HG03103 (cell line): ENCODE data around the gene UFSP2.

Experiments used
- ATAC-seq: cut with Tn5 transposase; IDR thresholded peaks from one replicate; pipeline ENCODE4 v1.9.1; 2021; ENCODE audit warnings: low read depth; ENCODE audit not compliant: unreplicated experiment

Gene UFSP2

DNA sequence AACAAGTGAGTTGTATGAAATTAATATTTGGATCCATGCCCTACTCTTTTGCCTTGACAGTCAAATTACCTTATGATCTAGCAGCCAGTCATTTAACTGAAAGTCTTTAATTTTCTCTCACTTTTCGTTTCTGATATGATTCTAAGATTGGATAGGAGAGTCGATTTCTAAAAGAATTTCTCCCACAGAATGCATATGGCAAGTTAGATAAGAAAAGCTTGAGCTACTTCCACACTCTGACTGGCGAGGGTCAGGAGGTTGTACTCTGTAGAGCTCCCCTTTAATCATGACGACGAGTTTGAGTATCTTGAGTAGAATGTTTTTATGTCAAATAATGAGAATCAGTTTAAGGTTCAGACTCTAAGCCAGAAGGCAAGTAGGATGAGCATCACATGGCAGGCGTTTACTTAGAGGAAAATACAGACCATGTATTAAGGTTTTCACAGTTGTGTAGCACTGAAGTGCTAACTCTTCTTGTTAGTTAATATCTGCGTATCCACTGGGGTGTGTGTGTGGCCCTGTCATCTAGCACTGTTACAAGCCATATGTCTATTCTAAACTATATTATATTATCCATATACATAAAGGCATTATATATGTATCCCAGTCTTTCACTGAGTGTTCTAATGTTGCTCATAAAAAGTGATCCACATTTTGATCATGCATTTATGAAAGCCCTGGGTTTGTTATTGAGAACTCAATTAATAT lies 67.9 kb downstream of the UFSP2 start:
- ATAC-seq = no peak

- no peak for ATAC-seq
Measured at GRCh38 chr4:185357211-185357610, 68.6 kb downstream of the UFSP2 start.

GRCh38 chr4:185352741-185353140 lies 73.0 kb downstream of the UFSP2 start:
- no peak for ATAC-seq

DNA sequence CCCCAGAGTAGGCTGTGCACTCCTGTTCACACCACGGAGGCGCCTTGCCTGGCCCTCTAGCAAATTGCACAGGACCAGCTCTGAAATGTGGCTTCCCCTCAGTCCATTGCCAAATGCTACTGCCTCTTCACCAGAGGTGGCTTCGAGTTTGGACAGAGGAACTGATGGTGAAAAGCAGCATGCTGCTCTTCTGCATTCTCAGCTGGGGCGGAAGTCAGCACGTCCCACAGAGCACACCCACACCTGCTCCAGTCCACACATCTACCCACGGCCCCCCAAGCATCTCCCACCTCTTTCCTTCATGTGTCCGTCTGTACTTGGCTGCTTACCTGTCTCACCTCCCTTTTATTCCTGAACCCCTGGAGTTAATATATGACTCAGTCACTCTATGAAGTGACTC lies 73.6 kb downstream of the UFSP2 start:
- no peak for ATAC-seq

DNA sequence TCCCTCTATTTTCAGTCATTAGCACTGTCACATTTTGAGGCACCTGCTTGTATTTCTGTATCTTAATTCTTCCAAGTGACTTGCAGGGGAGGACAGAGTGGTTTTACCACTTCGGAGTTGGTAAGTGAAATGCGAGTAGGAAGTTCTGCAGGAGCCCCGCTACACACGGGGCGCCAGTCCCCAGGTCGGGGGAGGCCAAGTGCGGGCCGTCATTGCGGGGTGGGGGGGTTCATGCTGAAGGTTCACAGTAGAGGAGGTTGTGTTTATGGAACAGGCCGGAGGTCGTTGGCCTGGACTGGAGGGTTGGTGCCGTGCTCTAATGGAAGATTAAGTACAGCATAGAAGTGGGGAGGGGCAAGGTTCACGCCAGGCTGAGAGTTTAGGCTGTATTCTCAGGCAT lies 74.1 kb downstream of the UFSP2 start:
- no peak for ATAC-seq
